Left lung (tissue), 10 donors: ENCODE data around the gene PRXL2A. TPM values are rescaled to one million over a fixed set of nuclear protein-coding genes. Genes with fewer than 3 reads are reported as not detected.

Experiments used
- ATAC-seq: fragments of 200-7000 bp; cut with Tn5 transposase; one replicate; pipeline ENCODE4 v1.9.1; 2020; ENCODE audit warnings: moderate library complexity
- DNase-seq, 4 donors: peaks; one replicate each; pipeline ENCODE4 v3.0.0-alpha.2; 2013 to 2020
- H3K27ac ChIP-seq, 2 donors: fragments of 200-600 bp; sonication (generic) in 1 of 2; one replicate each; pipeline versions ENCODE4 v1.5.0 to v1.8.0; 2020 to 2021
- H3K27me3 ChIP-seq, 2 donors: fragments of 200-600 bp; sonication (generic) in 1 of 2; one replicate each; pipeline versions ENCODE4 v1.5.0 to v1.8.0; 2020 to 2021
- H3K36me3 ChIP-seq, 2 donors: fragments of 200-600 bp; sonication (generic) in 1 of 2; one replicate each; pipeline versions ENCODE4 v1.5.0 to v1.8.0; 2020 to 2021
- H3K4me1 ChIP-seq, 2 donors: fragments of 200-600 bp; one replicate each; pipeline ENCODE4 v1.8.0; 2021
- H3K4me3 ChIP-seq, 2 donors: fragments of 200-600 bp; sonication (generic) in 1 of 2; one replicate each; pipeline versions ENCODE4 v1.5.0 to v1.8.0; 2020 to 2021; ENCODE audit warnings: mild to moderate bottlenecking in 1 of 2
- H3K9me3 ChIP-seq, 2 donors: fragments of 200-600 bp; sonication (generic) in 1 of 2; one replicate each; pipeline versions ENCODE4 v1.5.0 to v1.8.0; 2020 to 2021
- CTCF ChIP-seq, 2 donors: fragments of 200-600 bp; sonication (generic) in 1 of 2; IDR thresholded peaks; one replicate each; pipeline versions ENCODE4 v1.5.0 to v1.8.0; 2021; ENCODE audit warnings: antibody characterized with exemption in 2 of 2
- intact Hi-C, 2 donors: fragments of 100-400 bp; cut with DNase I; formaldehyde crosslinking; loops; one replicate each; pipeline versions ENCODE4 v1.11.2 to v1.14.2; 2022
- polyA plus RNA-seq, 6 donors: library from polyadenylated mRNA; unstranded; fragments of 120-200 nt; gene quantifications; one replicate each; pipeline ENCODE4 v1.2.1, GENCODE V29; 2013; ENCODE audit not compliant: insufficient read length in 6 of 6
- total RNA-seq, 2 donors: library from RNA; stranded (reverse); fragmentation: NEBNext Ultra II Directional; extraction: Animal tissue kit (Norgen Biotek cat#: 25700); gene quantifications; one replicate each; pipeline ENCODE4 v1.2.1, GENCODE V29; 2021
- donor health status: DM: no; HTN: yes; CAD: no.
- donor health status: DM: no; HTN: no; CAD: no.

PRXL2A gene
- total and polyA plus RNA-seq, 8 donors, result 46.2 to 96.9 (median 90.7) TPM

GRCh38 chr10:80471001-80471400 lies 62.6 kb downstream of the PRXL2A start:
- ATAC-seq (peak; percentile 41), DNase-seq (no peak)
- no peaks in the 10 kb centered on the region for H3K9me3 ChIP-seq
- no peaks in the 10 kb centered on the region for H3K27me3 ChIP-seq
- H3K27ac ChIP-seq, result peak overlapping the region; percentile 47 to 98
- no peak for TF ChIP-seq CTCF (IDR thresholded peaks at IDR 0.05)
- H3K4me1 ChIP-seq, result peaks cover 53 to 100% of the 10 kb centered on the region in 2 donors
- intact Hi-C loops, result no loop called here
- no peak overlapping the region for H3K4me3 ChIP-seq
- H3K36me3 ChIP-seq, result peaks cover 0 to 45% of the 10 kb centered on the region in 2 donors

GRCh38 chr10:80471715-80472233 lies 63.4 kb downstream of the PRXL2A start:
- peak overlapping the region; percentile 47 to 98 for H3K27ac ChIP-seq
- H3K36me3 ChIP-seq, result peaks cover 0 to 45% of the 10 kb centered on the region in 2 donors
- peaks cover 45 to 100% of the 10 kb centered on the region in 2 donors for H3K4me1 ChIP-seq

GRCh38 chr10:80472234-80473095 lies 64.1 kb downstream of the PRXL2A start:
- intact Hi-C loops, result no loop called here
- H3K36me3 ChIP-seq, result peaks cover 0 to 45% of the 10 kb centered on the region in 2 donors
- no peaks in the 10 kb centered on the region for H3K9me3 ChIP-seq
- H3K27me3 ChIP-seq, result no peaks in the 10 kb centered on the region
- no peak for ATAC-seq
- H3K4me3 ChIP-seq, result no peak overlapping the region
- peaks cover 38 to 100% of the 10 kb centered on the region in 2 donors for H3K4me1 ChIP-seq
- TF ChIP-seq CTCF (IDR thresholded peaks at IDR 0.05), result no peak
- peak overlapping the region; percentile 47 to 98 for H3K27ac ChIP-seq
- DNase-seq, result no peak

More at GRCh38 chr10:80471715-80472233, 63.4 kb downstream of the PRXL2A start:
- ATAC-seq (peak; percentile 65), DNase-seq (no peak)
- H3K27me3 ChIP-seq, result no peaks in the 10 kb centered on the region
- no peak for TF ChIP-seq CTCF (IDR thresholded peaks at IDR 0.05)
- intact Hi-C loops, result no loop called here
- H3K9me3 ChIP-seq, result no peaks in the 10 kb centered on the region
- H3K4me3 ChIP-seq, result no peak overlapping the region

- Histone ChIP-seq H3K4me1 (peaks cover 35 to 100% of the 10 kb centered on the region in 2 donors), H3K36me3 (peaks cover 0 to 45% of the 10 kb centered on the region in 2 donors), H3K4me3 (no peak overlapping the region), H3K27ac (peak overlapping the region; percentile 47 to 98), H3K9me3 (no peaks in the 10 kb centered on the region), H3K27me3 (no peaks in the 10 kb centered on the region)
- DNase-seq (no peak), ATAC-seq (no peak)
- intact Hi-C loops, result no loop called here
- no peak for TF ChIP-seq CTCF (IDR thresholded peaks at IDR 0.05)
These were observed 64.8 kb downstream of the PRXL2A start for GRCh38 chr10:80473096-80473657.
